Measurements from ENCODE around the gene DRC7.

Gene DRC7

GRCh38 chr16:57749101-57749692, 54.6 kb downstream of the DRC7 start:
- H3K36me3 ChIP-seq (ENCODE audit: control insufficient read depth in 4 of 4, insufficient read depth in 4 of 4, low read length in 3 of 4), result peaks cover 3 to 83% (median 59%) of the 10 kb centered on the region in 4 experiments
- no peak overlapping the region for H3K4me3 ChIP-seq (ENCODE audit: control insufficient read depth in 1 of 7, extremely low read depth in 1 of 7, insufficient read depth in 4 of 7, low read depth in 2 of 7, low read length in 6 of 7)
- ChIA-PET CTCF (no interaction called here), POLR2A (interaction anchor here (0.5 kb wide), 1 partner anchor 65 kb away, joined by 3 read pairs; no protein-coding TSS in a partner anchor)
- no peaks in the 10 kb centered on the region for H3K9me3 ChIP-seq (ENCODE audit: control extremely low read depth in 1 of 5, control insufficient read depth in 4 of 5, insufficient read depth in 2 of 5, low read depth in 1 of 5, low read length in 4 of 5)
- H3K27ac ChIP-seq (ENCODE audit: insufficient read depth in 1 of 2, low read depth in 1 of 2, low read length in 2 of 2, poor library complexity in 1 of 2, severe bottlenecking in 2 of 2), result no peak overlapping the region
- whole genome bisulfite sequencing (ENCODE audit: insufficient coverage), result 92% methylated on average over 2 of the region's 3 CpGs
- no peaks in the 10 kb centered on the region for H3K4me1 ChIP-seq (ENCODE audit: control extremely low read depth in 1 of 4, control insufficient read depth in 4 of 4, insufficient read depth in 4 of 4, low read length in 3 of 4)
- no peaks in the 10 kb centered on the region for H3K27me3 ChIP-seq (replicated peaks in 2 of 5; ENCODE audit: control insufficient read depth in 4 of 5, insufficient read depth in 5 of 5, low read length in 4 of 5)
- no peak for DNase-seq

- no peak overlapping the region for H3K27ac ChIP-seq (ENCODE audit: insufficient read depth in 1 of 2, low read depth in 1 of 2, low read length in 2 of 2, poor library complexity in 1 of 2, severe bottlenecking in 2 of 2)
- WGBS (ENCODE audit: insufficient coverage), result 100% methylated on average over 2 of the region's 5 CpGs
- no peak for DNase-seq
Observed at GRCh38 chr16:57749856-57750452, 55.3 kb downstream of the DRC7 start.

GRCh38 chr16:57750796-57751538, 56.4 kb downstream of the DRC7 start:
- no peaks in the 10 kb centered on the region for H3K27me3 ChIP-seq (replicated peaks in 2 of 5; ENCODE audit: control insufficient read depth in 4 of 5, insufficient read depth in 5 of 5, low read length in 4 of 5)
- no peak overlapping the region for H3K4me3 ChIP-seq (ENCODE audit: control insufficient read depth in 1 of 7, extremely low read depth in 1 of 7, insufficient read depth in 4 of 7, low read depth in 2 of 7, low read length in 6 of 7)
- H3K36me3 ChIP-seq (ENCODE audit: control insufficient read depth in 4 of 4, insufficient read depth in 4 of 4, low read length in 3 of 4), result peaks cover 0 to 87% (median 64%) of the 10 kb centered on the region in 4 experiments
- no peak for DNase-seq
- H3K9me3 ChIP-seq (ENCODE audit: control extremely low read depth in 1 of 5, control insufficient read depth in 4 of 5, insufficient read depth in 2 of 5, low read depth in 1 of 5, low read length in 4 of 5), result no peaks in the 10 kb centered on the region
- POLR2A ChIA-PET, result interaction anchor here (0.6 kb wide), 1 partner anchor 425 kb away, joined by 3 read pairs; no protein-coding TSS in a partner anchor
- WGBS (ENCODE audit: insufficient coverage), result 93% methylated on average over 21 of the region's 24 CpGs
- CTCF ChIA-PET, result interaction anchor here (1.0 to 1.1 kb wide), 2 partner anchors 16 to 160 kb away, joined by 3 read pairs; no protein-coding TSS in a partner anchor
- no peak overlapping the region for H3K27ac ChIP-seq (ENCODE audit: insufficient read depth in 1 of 2, low read depth in 1 of 2, low read length in 2 of 2, poor library complexity in 1 of 2, severe bottlenecking in 2 of 2)
- H3K4me1 ChIP-seq (ENCODE audit: control extremely low read depth in 1 of 4, control insufficient read depth in 4 of 4, insufficient read depth in 4 of 4, low read length in 3 of 4), result no peaks in the 10 kb centered on the region

More at GRCh38 chr16:57749856-57750452, 55.3 kb downstream of the DRC7 start:
- ChIA-PET POLR2A (interaction anchor here (0.6 kb wide), 1 partner anchor 426 kb away, joined by 3 read pairs; no protein-coding TSS in a partner anchor), CTCF (no interaction called here)
- no peak overlapping the region for H3K4me3 ChIP-seq (ENCODE audit: control insufficient read depth in 1 of 7, extremely low read depth in 1 of 7, insufficient read depth in 4 of 7, low read depth in 2 of 7, low read length in 6 of 7)
- H3K36me3 ChIP-seq (ENCODE audit: control insufficient read depth in 4 of 4, insufficient read depth in 4 of 4, low read length in 3 of 4), result peaks cover 0 to 83% (median 58%) of the 10 kb centered on the region in 4 experiments
- H3K27me3 ChIP-seq (replicated peaks in 2 of 5; ENCODE audit: control insufficient read depth in 4 of 5, insufficient read depth in 5 of 5, low read length in 4 of 5), result no peaks in the 10 kb centered on the region
- H3K9me3 ChIP-seq (ENCODE audit: control extremely low read depth in 1 of 5, control insufficient read depth in 4 of 5, insufficient read depth in 2 of 5, low read depth in 1 of 5, low read length in 4 of 5), result no peaks in the 10 kb centered on the region
- H3K4me1 ChIP-seq (ENCODE audit: control extremely low read depth in 1 of 4, control insufficient read depth in 4 of 4, insufficient read depth in 4 of 4, low read length in 3 of 4), result no peaks in the 10 kb centered on the region

GRCh38 chr16:57751539-57752202, 57.1 kb downstream of the DRC7 start:
- H3K9me3 ChIP-seq (ENCODE audit: control extremely low read depth in 1 of 5, control insufficient read depth in 4 of 5, insufficient read depth in 2 of 5, low read depth in 1 of 5, low read length in 4 of 5), result no peaks in the 10 kb centered on the region
- no peaks in the 10 kb centered on the region for H3K27me3 ChIP-seq (replicated peaks in 2 of 5; ENCODE audit: control insufficient read depth in 4 of 5, insufficient read depth in 5 of 5, low read length in 4 of 5)
- POLR2A ChIA-PET, result no interaction called here
- DNase-seq, result no peak
- no peak overlapping the region for H3K4me3 ChIP-seq (ENCODE audit: control insufficient read depth in 1 of 7, extremely low read depth in 1 of 7, insufficient read depth in 4 of 7, low read depth in 2 of 7, low read length in 6 of 7)
- peaks cover 0 to 92% (median 68%) of the 10 kb centered on the region in 4 experiments for H3K36me3 ChIP-seq (ENCODE audit: control insufficient read depth in 4 of 4, insufficient read depth in 4 of 4, low read length in 3 of 4)
- no peak overlapping the region for H3K27ac ChIP-seq (ENCODE audit: insufficient read depth in 1 of 2, low read depth in 1 of 2, low read length in 2 of 2, poor library complexity in 1 of 2, severe bottlenecking in 2 of 2)
- CTCF ChIA-PET, result interaction anchor here (1.0 to 1.4 kb wide), 3 partner anchors 15 to 176 kb away, joined by 3 read pairs; no protein-coding TSS in a partner anchor
- no peaks in the 10 kb centered on the region for H3K4me1 ChIP-seq (ENCODE audit: control extremely low read depth in 1 of 4, control insufficient read depth in 4 of 4, insufficient read depth in 4 of 4, low read length in 3 of 4)
- 95% methylated on average over 23 of the region's 26 CpGs for WGBS (ENCODE audit: insufficient coverage)

GRCh38 chr16:57752203-57752580, 57.6 kb downstream of the DRC7 start:
- CTCF ChIA-PET, result interaction anchor here (1.0 to 1.4 kb wide), 3 partner anchors 15 to 176 kb away, joined by 3 read pairs; no protein-coding TSS in a partner anchor

GRCh38 chr16:57752581-57753447, 58.2 kb downstream of the DRC7 start:
- CTCF ChIA-PET, result interaction anchor here (1.4 kb wide), 1 partner anchor 177 kb away, joined by 3 read pairs; no protein-coding TSS in a partner anchor

More at GRCh38 chr16:57752203-57752580, 57.6 kb downstream of the DRC7 start:
- WGBS (ENCODE audit: insufficient coverage), result 100% methylated on average over 6 of the region's 6 CpGs
- peaks cover 0 to under 1% (median 0%) of the 10 kb centered on the region in 4 experiments for H3K4me1 ChIP-seq (ENCODE audit: control extremely low read depth in 1 of 4, control insufficient read depth in 4 of 4, insufficient read depth in 4 of 4, low read length in 3 of 4)
- no peak overlapping the region for H3K27ac ChIP-seq (ENCODE audit: insufficient read depth in 1 of 2, low read depth in 1 of 2, low read length in 2 of 2, poor library complexity in 1 of 2, severe bottlenecking in 2 of 2)
- H3K27me3 ChIP-seq (replicated peaks in 2 of 5; ENCODE audit: control insufficient read depth in 4 of 5, insufficient read depth in 5 of 5, low read length in 4 of 5), result no peaks in the 10 kb centered on the region
- H3K36me3 ChIP-seq (ENCODE audit: control insufficient read depth in 4 of 4, insufficient read depth in 4 of 4, low read length in 3 of 4), result peaks cover 0 to 92% (median 69%) of the 10 kb centered on the region in 4 experiments
- POLR2A ChIA-PET, result no interaction called here
- no peaks in the 10 kb centered on the region for H3K9me3 ChIP-seq (ENCODE audit: control extremely low read depth in 1 of 5, control insufficient read depth in 4 of 5, insufficient read depth in 2 of 5, low read depth in 1 of 5, low read length in 4 of 5)
- DNase-seq, result no peak
- no peak overlapping the region for H3K4me3 ChIP-seq (ENCODE audit: control insufficient read depth in 1 of 7, extremely low read depth in 1 of 7, insufficient read depth in 4 of 7, low read depth in 2 of 7, low read length in 6 of 7)

More at GRCh38 chr16:57752581-57753447, 58.2 kb downstream of the DRC7 start:
- Histone ChIP-seq H3K4me1 (ENCODE audit: control extremely low read depth in 1 of 4, control insufficient read depth in 4 of 4, insufficient read depth in 4 of 4, low read length in 3 of 4) (peaks cover 0 to 5% (median 0%) of the 10 kb centered on the region in 4 experiments), H3K36me3 (ENCODE audit: control insufficient read depth in 4 of 4, insufficient read depth in 4 of 4, low read length in 3 of 4) (peaks cover 0 to 91% (median 69%) of the 10 kb centered on the region in 4 experiments), H3K4me3 (ENCODE audit: control insufficient read depth in 1 of 7, extremely low read depth in 1 of 7, insufficient read depth in 4 of 7, low read depth in 2 of 7, low read length in 6 of 7) (no peak overlapping the region), H3K27ac (ENCODE audit: insufficient read depth in 1 of 2, low read depth in 1 of 2, low read length in 2 of 2, poor library complexity in 1 of 2, severe bottlenecking in 2 of 2) (no peak overlapping the region), H3K27me3 (replicated peaks in 2 of 5; ENCODE audit: control insufficient read depth in 4 of 5, insufficient read depth in 5 of 5, low read length in 4 of 5) (no peaks in the 10 kb centered on the region), H3K9me3 (ENCODE audit: control extremely low read depth in 1 of 5, control insufficient read depth in 4 of 5, insufficient read depth in 2 of 5, low read depth in 1 of 5, low read length in 4 of 5) (no peaks in the 10 kb centered on the region)
- DNase-seq, result no peak
- POLR2A ChIA-PET, result no interaction called here
- 93% methylated on average over 35 of the region's 44 CpGs for WGBS (ENCODE audit: insufficient coverage)
